ENCODE results near the gene GAS2.

GAS2 gene

DNA sequence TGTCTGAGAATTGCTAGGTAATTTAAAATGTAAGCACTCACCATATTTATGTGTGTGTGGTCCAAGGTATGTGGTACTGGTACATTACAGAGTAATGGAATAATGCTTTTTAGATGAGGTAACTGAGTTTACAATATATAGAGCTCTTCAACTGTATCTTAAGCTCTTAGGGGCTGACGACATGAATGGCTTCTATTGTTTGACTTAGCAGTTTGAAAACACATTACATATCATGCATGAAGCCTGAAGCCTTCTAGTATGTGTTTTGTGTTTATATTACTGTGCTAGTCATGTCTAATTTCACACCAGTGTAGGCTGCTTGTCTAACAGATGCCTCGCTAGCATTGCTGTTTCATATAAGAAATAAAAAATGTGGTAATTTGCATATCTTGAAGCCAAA is 37.2 kb downstream of the GAS2 start:
- DNase-seq (ENCODE audit: low spot score) = no peak
- TF ChIP-seq, protein P1, sequence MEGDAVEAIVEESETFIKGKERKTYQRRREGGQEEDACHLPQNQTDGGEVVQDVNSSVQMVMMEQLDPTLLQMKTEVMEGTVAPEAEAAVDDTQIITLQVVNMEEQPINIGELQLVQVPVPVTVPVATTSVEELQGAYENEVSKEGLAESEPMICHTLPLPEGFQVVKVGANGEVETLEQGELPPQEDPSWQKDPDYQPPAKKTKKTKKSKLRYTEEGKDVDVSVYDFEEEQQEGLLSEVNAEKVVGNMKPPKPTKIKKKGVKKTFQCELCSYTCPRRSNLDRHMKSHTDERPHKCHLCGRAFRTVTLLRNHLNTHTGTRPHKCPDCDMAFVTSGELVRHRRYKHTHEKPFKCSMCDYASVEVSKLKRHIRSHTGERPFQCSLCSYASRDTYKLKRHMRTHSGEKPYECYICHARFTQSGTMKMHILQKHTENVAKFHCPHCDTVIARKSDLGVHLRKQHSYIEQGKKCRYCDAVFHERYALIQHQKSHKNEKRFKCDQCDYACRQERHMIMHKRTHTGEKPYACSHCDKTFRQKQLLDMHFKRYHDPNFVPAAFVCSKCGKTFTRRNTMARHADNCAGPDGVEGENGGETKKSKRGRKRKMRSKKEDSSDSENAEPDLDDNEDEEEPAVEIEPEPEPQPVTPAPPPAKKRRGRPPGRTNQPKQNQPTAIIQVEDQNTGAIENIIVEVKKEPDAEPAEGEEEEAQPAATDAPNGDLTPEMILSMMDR (IDR thresholded peaks at IDR 0.05; ENCODE audit: borderline replicate concordance, control extremely low read depth, extremely low read depth, insufficient read depth, missing control alignments) = no peak
- in situ Hi-C loops (cut with MboI; ENCODE audit: low sequenced_read_pairs, unreplicated experiment) = no loop called here

DNA sequence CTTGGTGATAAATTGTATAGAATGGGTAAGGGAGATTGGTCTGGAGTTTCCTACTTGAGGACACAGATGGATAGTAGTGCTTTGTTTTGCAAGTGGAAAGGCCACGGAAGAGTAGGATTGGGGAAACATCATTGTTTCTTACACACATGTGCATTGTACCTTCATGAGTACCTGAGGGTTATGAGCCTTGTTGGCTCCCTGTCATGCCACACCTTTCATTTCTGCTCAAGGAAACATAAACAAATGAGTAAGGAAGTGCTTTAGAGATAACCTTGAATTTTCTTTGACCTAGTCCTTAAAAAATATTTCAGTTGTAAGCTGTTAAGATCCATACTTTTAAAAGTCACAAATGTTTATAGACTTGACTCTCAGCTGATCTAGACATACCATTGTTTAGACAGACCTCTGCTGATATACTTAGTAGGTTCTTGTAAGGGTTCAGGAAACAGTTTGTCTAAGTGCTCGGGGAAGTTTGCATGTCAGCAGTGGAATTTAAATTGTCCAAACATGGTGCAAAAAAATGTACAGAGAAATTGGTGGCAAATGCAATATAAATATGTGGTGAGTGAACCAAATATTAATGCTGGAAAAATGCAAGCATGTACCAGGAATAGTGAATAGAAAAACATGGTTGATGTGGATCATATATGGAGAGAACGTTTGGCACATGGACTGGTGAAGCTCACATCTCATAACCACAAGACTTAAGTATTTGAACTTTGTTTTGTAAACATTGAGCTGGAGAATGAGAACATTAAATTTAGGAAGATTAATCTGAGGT is 40.9 kb downstream of the GAS2 start:
- in situ Hi-C loops (cut with MboI; ENCODE audit: low sequenced_read_pairs, unreplicated experiment) = no loop called here
- TF ChIP-seq, protein P1 (IDR thresholded peaks at IDR 0.05; ENCODE audit: borderline replicate concordance, control extremely low read depth, extremely low read depth, insufficient read depth, missing control alignments) = no peak

DNA sequence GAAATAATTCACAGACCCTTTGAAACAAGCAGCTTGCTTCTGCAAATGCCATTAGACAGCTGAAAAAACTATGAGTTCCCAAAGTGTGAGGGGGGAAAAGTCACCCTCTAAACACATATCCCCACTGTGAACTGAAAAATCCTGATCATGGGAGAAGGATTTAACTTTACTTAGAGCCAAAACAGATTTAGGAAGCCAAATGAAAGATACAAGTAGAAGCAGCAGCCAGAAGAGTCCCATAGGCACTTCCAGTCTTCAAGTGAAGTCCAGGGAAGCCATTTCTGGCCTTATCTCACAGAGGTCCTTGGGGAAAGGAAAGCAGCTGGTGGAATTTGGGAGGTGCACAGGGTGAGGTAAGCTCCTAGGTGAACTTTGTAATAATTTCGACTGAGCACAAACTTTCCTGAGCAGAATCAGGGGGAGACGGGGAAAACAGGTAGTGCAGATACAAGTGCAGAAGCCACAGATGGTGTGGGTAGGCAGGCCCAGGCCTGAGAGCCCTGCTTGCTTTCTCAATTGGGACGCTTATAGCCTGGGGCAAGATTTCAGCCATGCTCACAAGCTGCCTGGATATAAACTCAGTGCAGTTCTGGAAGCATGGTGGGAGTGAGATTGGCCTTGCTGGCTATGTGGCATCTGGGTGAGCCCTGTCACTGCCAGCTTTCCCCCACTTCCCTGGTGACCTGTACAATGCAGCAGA is 44.8 kb downstream of the GAS2 start:
- in situ Hi-C loops (cut with MboI; ENCODE audit: low sequenced_read_pairs, unreplicated experiment) = no loop called here
- TF ChIP-seq, protein P1 (IDR thresholded peaks at IDR 0.05; ENCODE audit: borderline replicate concordance, control extremely low read depth, extremely low read depth, insufficient read depth, missing control alignments) = no peak
- no peak for DNase-seq (ENCODE audit: low spot score)

More for the DNA sequence above, 40.9 kb downstream of the GAS2 start:
- no peak for DNase-seq (ENCODE audit: low spot score)

DNA sequence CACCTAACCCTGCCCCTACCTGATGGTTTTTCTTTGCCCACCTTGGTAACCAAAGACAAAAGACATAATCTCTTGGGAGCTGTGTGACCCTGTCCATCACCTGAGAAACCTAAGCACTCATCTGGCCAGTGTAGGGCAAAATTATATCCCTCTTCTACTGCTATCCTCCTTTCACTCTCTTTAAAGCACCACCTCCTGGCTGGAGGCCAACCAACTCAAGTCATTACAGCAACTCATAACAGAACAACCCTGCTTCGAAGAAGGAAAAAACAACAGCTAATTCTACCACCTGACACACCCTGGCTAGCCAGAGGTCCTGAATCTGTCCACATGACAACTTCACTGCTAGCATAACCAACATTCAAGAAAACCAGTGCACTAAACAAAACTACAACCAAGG is 45.5 kb downstream of the GAS2 start:
- DNase-seq (ENCODE audit: low spot score) = no peak
- TF ChIP-seq, protein P1 (IDR thresholded peaks at IDR 0.05; ENCODE audit: borderline replicate concordance, control extremely low read depth, extremely low read depth, insufficient read depth, missing control alignments) = no peak
- in situ Hi-C loops (cut with MboI; ENCODE audit: low sequenced_read_pairs, unreplicated experiment) = no loop called here

DNA sequence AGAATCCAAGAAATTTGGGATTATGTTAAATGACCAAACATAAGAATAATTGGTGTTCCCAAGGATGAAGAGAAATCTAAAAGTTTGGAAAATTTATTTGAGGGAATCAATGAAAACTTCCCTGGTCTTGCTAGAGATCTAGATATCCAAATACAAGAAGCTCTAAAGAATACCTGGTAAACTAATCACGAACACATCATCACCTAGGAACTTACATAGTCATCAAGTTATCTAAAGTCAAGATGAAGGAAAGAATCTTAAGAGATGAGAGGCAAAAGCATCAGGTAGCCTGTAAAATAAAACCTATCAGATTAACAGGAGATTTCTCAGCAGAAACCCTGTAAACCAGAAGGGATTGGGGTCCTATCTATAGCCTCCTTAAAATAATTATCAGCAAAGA is 46.9 kb downstream of the GAS2 start:
- in situ Hi-C loops (cut with MboI; ENCODE audit: low sequenced_read_pairs, unreplicated experiment) = no loop called here
- no peak for DNase-seq (ENCODE audit: low spot score)
- TF ChIP-seq, protein P1 (IDR thresholded peaks at IDR 0.05; ENCODE audit: borderline replicate concordance, control extremely low read depth, extremely low read depth, insufficient read depth, missing control alignments) = no peak

DNA sequence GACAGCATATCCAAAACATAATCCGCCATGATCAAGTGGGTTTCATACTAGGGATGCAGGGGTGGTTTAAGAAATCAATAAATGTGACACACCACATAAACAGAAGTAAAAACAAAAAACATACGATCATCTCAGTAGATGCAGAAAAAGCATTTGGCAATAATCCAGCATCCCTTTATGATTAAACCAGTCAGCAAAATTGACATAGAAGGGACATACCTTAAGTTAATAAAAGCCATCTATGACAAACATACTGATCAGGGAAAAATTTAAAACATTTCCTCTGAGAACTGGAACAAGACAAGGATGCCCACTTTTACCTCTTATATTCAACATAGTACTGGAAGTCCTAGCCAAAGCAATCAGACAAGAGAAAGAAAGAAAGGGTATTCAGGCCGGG is 49.6 kb downstream of the GAS2 start:
- no peak for DNase-seq (ENCODE audit: low spot score)
- in situ Hi-C loops (cut with MboI; ENCODE audit: low sequenced_read_pairs, unreplicated experiment) = no loop called here
- TF ChIP-seq, protein P1 (IDR thresholded peaks at IDR 0.05; ENCODE audit: borderline replicate concordance, control extremely low read depth, extremely low read depth, insufficient read depth, missing control alignments) = no peak
